Hepatocyte (in vitro differentiated cells): ENCODE data around the gene FANCD2. TPM values are rescaled to one million over a fixed set of nuclear protein-coding genes. Genes with fewer than 3 reads are reported as not detected.

Source experiments
- DNase-seq: peaks from one replicate; pipeline ENCODE4 v3.0.0-alpha.2; 2016; ENCODE audit warnings: low spot score
- H2AFZ ChIP-seq: fragments of 200-600 bp; sonication (generic); 2 replicates; pipeline ENCODE4 v1.6.0; 2016; ENCODE audit warnings: antibody characterized with exemption, mild to moderate bottlenecking
- H3K27ac ChIP-seq: fragments of 200-600 bp; sonication (generic); 2 replicates; pipeline ENCODE4 v1.5.1; 2016; ENCODE audit warnings: mild to moderate bottlenecking
- H3K27me3 ChIP-seq: fragments of 200-600 bp; sonication (generic); 2 replicates; pipeline ENCODE4 v1.6.1; 2016
- H3K36me3 ChIP-seq: fragments of 200-600 bp; sonication (generic); replicated peaks from 2 replicates; pipeline ENCODE4 v1.5.1; 2016; ENCODE audit warnings: low read depth; ENCODE audit not compliant: insufficient read depth
- H3K4me1 ChIP-seq: fragments of 200-600 bp; sonication (generic); 2 replicates; pipeline ENCODE4 v1.5.1; 2016; ENCODE audit warnings: mild to moderate bottlenecking, moderate library complexity; ENCODE audit not compliant: insufficient read depth
- H3K4me2 ChIP-seq: fragments of 200-600 bp; sonication (generic); 2 replicates; pipeline ENCODE4 v1.6.0; 2016
- H3K4me3 ChIP-seq: fragments of 200-600 bp; sonication (generic); 2 replicates; pipeline ENCODE4 v1.5.1; 2016; ENCODE audit warnings: mild to moderate bottlenecking
- H3K79me2 ChIP-seq: fragments of 200-600 bp; sonication (generic); 2 replicates; pipeline ENCODE4 v1.6.0; 2017; ENCODE audit warnings: mild to moderate bottlenecking
- H3K9me2 ChIP-seq: fragments of 200-600 bp; sonication (generic); replicated peaks from 2 replicates; pipeline ENCODE4 v1.6.0; 2017; ENCODE audit warnings: mild to moderate bottlenecking; ENCODE audit not compliant: insufficient read depth
- H3K9me3 ChIP-seq: fragments of 200-600 bp; sonication (generic); 2 replicates; pipeline ENCODE4 v1.5.1; 2016; ENCODE audit warnings: low read depth, mild to moderate bottlenecking
- H4K20me1 ChIP-seq: fragments of 200-600 bp; sonication (generic); 2 replicates; pipeline ENCODE4 v1.6.0; 2016; ENCODE audit warnings: mild to moderate bottlenecking; ENCODE audit not compliant: insufficient read depth, poor library complexity, severe bottlenecking
- EZH2 ChIP-seq: fragments of 200-600 bp; sonication (generic); IDR thresholded peaks from 2 replicates; pipeline ENCODE4 v1.6.1; 2016; ENCODE audit warnings: antibody characterized with exemption, mild to moderate bottlenecking, borderline replicate concordance
- EZH2phosphoT487 ChIP-seq: fragments of 200-600 bp; sonication (generic); IDR thresholded peaks from one replicate; pipeline ENCODE4 v1.6.1; 2018; ENCODE audit warnings: antibody characterized with exemption, mild to moderate bottlenecking, low read depth, moderate library complexity; ENCODE audit not compliant: unreplicated experiment, severe bottlenecking
- WGBS: methylation state at CpG from one replicate; pipeline ENCODE4 v1.1.6; 2016; ENCODE audit warnings: low lambda C conversion rate; ENCODE audit errors: missing lambda C conversion rate; 5-methylcytosine and 5-hydroxymethylcytosine counted together
- polyA plus RNA-seq: library from polyadenylated mRNA; unstranded; fragments of >200 nt; fragmentation: Nextera tagmentation; extraction: Ambion mirVana; gene quantifications from 2 replicates; pipeline ENCODE4 v1.2.1, GENCODE V29; 2016
- total RNA-seq: library from RNA; depleted of rRNA; stranded (reverse); fragments of >200 nt; gene quantifications from 2 replicates; pipeline ENCODE4 v1.2.3, GENCODE V29; 2014
- TF ChIP-seq, protein P1 (sequence below): fragments of 200-600 bp; sonication (generic); IDR thresholded peaks from 2 replicates; pipeline ENCODE4 v1.5.1; 2016; ENCODE audit warnings: antibody characterized with exemption, mild to moderate bottlenecking; ENCODE audit not compliant: poor library complexity

The FANCD2 gene
- total and polyA plus RNA-seq, 2 experiments from 2014 or later, result 5.3 to 8.8 TPM

DNA sequence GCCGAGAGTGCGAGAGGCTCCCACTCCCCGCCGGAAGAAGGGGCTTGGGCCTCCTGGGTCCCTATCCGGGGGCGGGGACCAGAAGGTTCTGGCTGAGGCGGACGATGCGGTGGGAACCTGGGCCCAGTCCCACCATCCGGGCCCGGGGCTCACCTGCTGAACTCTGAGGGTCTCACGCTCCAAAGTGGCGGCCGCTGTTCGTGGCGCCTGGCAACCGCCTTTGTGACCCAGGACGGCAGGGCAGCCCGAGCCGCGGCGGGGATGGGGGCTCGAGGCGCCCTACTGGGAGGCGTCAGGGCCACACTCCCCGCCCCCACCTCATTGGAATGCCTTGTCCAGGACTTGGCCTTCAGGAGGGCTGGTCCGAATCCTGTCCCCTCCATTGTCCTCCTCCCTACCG is 81.9 kb downstream of the FANCD2 start, which contains the start of gene FANCD2OS:
TSS of gene FANCD2OS (minus strand) at position 165 of the 400 bp plus-strand sequence. CDS start 3,481 bp downstream, outside the sequence.
- 97% methylated on average over 20 of the region's 28 CpGs for WGBS
- no peaks in the 10 kb centered on the region for H4K20me1 ChIP-seq
- no peak within 1 kb of the TSS for H3K27ac ChIP-seq
- H3K4me3 ChIP-seq, result no peak within 1 kb of the TSS
- no peaks in the 10 kb centered on the region for H3K36me3 ChIP-seq
- H2AFZ ChIP-seq, result no peak within 1 kb of the TSS
- no peak within 1 kb of the TSS for H3K4me2 ChIP-seq
- H3K27me3 ChIP-seq, result no peaks in the 10 kb centered on the region
- no peaks in the 10 kb centered on the region for H3K4me1 ChIP-seq
- H3K9me2 ChIP-seq, result no peaks in the 10 kb centered on the region
- H3K9me3 ChIP-seq, result no peaks in the 10 kb centered on the region
- DNase-seq, result no peak
- no peaks in the 10 kb centered on the region for H3K79me2 ChIP-seq
- TF ChIP-seq, protein P1, sequence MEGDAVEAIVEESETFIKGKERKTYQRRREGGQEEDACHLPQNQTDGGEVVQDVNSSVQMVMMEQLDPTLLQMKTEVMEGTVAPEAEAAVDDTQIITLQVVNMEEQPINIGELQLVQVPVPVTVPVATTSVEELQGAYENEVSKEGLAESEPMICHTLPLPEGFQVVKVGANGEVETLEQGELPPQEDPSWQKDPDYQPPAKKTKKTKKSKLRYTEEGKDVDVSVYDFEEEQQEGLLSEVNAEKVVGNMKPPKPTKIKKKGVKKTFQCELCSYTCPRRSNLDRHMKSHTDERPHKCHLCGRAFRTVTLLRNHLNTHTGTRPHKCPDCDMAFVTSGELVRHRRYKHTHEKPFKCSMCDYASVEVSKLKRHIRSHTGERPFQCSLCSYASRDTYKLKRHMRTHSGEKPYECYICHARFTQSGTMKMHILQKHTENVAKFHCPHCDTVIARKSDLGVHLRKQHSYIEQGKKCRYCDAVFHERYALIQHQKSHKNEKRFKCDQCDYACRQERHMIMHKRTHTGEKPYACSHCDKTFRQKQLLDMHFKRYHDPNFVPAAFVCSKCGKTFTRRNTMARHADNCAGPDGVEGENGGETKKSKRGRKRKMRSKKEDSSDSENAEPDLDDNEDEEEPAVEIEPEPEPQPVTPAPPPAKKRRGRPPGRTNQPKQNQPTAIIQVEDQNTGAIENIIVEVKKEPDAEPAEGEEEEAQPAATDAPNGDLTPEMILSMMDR, result no peak
- TF ChIP-seq EZH2 (no peak), EZH2phosphoT487 (no peak)

DNA sequence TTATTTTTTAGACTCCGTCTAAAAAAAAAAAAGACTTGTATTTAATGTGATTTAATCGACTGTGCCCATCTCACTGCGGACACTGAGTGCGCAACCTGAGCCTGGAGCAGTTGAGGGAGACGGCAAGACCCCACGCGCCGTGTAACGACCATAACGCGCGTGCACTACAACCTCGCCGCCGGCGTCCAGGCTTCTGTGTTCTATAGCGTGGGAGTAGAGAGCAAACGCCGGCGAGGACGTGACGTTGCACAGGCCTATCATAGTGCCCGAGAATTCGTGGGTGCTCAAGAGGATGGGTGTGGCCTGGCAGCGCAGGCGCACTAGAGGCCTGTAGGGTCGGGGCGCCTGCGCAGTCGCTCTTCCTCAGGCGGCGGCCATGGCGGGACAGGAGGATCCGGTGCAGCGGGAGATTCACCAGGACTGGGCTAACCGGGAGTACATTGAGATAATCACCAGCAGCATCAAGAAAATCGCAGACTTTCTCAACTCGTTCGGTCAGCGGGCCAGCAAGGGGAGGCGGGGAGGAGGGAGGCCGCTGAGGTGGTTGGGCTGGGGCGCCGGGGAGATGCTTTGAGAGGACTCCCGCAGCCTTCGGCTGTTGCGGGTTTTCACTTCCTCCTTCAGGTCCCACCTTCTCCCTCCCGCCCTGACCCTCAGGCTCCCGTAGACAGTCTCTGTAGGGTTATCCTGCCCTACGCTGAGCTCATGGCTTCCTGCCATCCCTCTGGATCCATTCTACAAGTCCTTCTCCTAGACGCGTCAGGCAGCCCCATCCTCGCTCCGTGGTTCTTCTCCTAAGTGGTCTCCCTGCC is 89.3 kb downstream of the FANCD2 start, which contains the start of gene BRK1:
TSS of gene BRK1 (plus strand) at position 350 of the 812 bp plus-strand sequence. CDS start at position 377, 27 bp downstream.
- no peaks in the 10 kb centered on the region for H3K27me3 ChIP-seq
- peak within 1 kb of the TSS; percentile 94 for H3K4me3 ChIP-seq
- no peaks in the 10 kb centered on the region for H3K9me2 ChIP-seq
- H4K20me1 ChIP-seq, result peaks cover 10% of the 10 kb centered on the region
- TF ChIP-seq EZH2phosphoT487 (no peak), EZH2 (no peak)
- TF ChIP-seq, protein P1, result no peak
- H3K9me3 ChIP-seq, result no peaks in the 10 kb centered on the region
- H3K79me2 ChIP-seq, result peaks cover 48% of the 10 kb centered on the region
- H3K36me3 ChIP-seq, result no peaks in the 10 kb centered on the region
- DNase-seq, result peak; percentile 97
- 2% methylated on average over 41 of the region's 54 CpGs for WGBS
- H3K27ac ChIP-seq, result peak within 1 kb of the TSS; percentile 91
- peak within 1 kb of the TSS; percentile 84 for H3K4me2 ChIP-seq
- H3K4me1 ChIP-seq, result peaks cover 6% of the 10 kb centered on the region
- peak within 1 kb of the TSS; percentile 87 for H2AFZ ChIP-seq

DNA sequence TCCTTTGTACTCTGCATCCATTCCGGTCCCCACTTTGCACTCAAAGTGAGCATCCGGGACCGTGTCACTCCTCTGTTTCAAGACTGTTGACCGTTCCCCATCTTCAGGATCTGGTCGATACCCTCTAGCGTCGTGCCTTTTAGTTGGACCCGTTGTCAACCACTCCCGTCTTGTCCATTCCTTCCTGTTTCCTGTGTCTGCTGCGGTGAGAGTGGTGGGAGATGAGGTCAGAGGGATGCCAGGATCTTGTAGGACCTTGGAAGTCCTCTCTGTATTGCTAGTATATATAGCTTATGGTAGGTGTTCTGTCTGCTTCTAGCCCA is 89.9 kb downstream of the FANCD2 start:
- peaks cover 54% of the 10 kb centered on the region for H3K79me2 ChIP-seq
- no peaks in the 10 kb centered on the region for H3K27me3 ChIP-seq
- DNase-seq, result peak; percentile 45
- TF ChIP-seq EZH2, result no peak
- TF ChIP-seq, protein P1, result no peak
- TF ChIP-seq EZH2phosphoT487, result no peak
- H3K27ac ChIP-seq, result peak overlapping the region; percentile 62
- H3K4me3 ChIP-seq, result peak overlapping the region; percentile 94
- peaks cover 6% of the 10 kb centered on the region for H3K4me1 ChIP-seq
- H3K36me3 ChIP-seq, result no peaks in the 10 kb centered on the region
- peaks cover 10% of the 10 kb centered on the region for H4K20me1 ChIP-seq
- H3K9me2 ChIP-seq, result no peaks in the 10 kb centered on the region
- H3K9me3 ChIP-seq, result no peaks in the 10 kb centered on the region
- 1% methylated on average over 10 of the region's 10 CpGs for WGBS
- H2AFZ ChIP-seq, result peak overlapping the region; percentile 81
- H3K4me2 ChIP-seq, result peak overlapping the region; percentile 84
